ENCODE measurements around the gene AADACL2.

DNA sequence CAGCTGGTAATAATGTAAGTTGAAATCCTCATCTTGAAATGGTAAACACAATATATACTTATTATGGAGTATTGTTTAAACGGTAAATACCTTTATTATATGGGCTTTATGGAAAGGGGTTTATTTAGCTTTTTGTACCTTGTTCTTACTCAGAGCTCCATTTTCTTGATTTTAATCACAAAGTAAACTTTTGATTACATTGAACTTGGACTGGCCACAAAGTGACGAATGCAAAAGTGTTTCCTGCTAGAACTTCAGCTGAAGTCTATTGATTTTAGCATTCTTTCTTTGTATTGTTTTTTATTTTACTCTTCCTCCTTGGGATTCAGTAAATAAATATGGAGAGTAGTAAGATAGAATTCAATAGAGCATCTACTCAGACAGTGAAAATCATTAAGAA, 60.4 kb downstream of the AADACL2 start:
- TF ChIP-seq, protein P1, sequence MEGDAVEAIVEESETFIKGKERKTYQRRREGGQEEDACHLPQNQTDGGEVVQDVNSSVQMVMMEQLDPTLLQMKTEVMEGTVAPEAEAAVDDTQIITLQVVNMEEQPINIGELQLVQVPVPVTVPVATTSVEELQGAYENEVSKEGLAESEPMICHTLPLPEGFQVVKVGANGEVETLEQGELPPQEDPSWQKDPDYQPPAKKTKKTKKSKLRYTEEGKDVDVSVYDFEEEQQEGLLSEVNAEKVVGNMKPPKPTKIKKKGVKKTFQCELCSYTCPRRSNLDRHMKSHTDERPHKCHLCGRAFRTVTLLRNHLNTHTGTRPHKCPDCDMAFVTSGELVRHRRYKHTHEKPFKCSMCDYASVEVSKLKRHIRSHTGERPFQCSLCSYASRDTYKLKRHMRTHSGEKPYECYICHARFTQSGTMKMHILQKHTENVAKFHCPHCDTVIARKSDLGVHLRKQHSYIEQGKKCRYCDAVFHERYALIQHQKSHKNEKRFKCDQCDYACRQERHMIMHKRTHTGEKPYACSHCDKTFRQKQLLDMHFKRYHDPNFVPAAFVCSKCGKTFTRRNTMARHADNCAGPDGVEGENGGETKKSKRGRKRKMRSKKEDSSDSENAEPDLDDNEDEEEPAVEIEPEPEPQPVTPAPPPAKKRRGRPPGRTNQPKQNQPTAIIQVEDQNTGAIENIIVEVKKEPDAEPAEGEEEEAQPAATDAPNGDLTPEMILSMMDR (IDR thresholded peaks at IDR 0.05), result no peak
- no peak for TF ChIP-seq BHLHE40 (IDR thresholded peaks at IDR 0.05; ENCODE audit: low read depth, low read length)
- no peak for TF ChIP-seq POLR2A (IDR thresholded peaks at IDR 0.05; ENCODE audit: low read length)
- no peak for TF ChIP-seq ZFP36 (IDR thresholded peaks at IDR 0.05; ENCODE audit: borderline replicate concordance, partially characterized antibody)
- no peak for TF ChIP-seq POLR2AphosphoS2 (conservative IDR thresholded peaks at IDR 0.05; ENCODE audit: low read length)
- TF ChIP-seq HDAC2 (IDR thresholded peaks at IDR 0.05), result no peak
- TF ChIP-seq JUNB (IDR thresholded peaks at IDR 0.05), result no peak

Measured in A549 (cell line).